Neural cell (in vitro differentiated cells): Measurements from ENCODE around the gene AKAP9. TPM values are rescaled to one million over a fixed set of nuclear protein-coding genes. Genes with fewer than 3 reads are reported as not detected.

Experiments used
- H2AFZ ChIP-seq: fragments of 200-600, 300-800 bp; sonication (generic), shearing (Covaris generic); 2 replicates; pipeline ENCODE4 v1.6.0; 2014; ENCODE audit warnings: low read depth, mild to moderate bottlenecking, antibody characterized with exemption, low read length, moderate library complexity
- H3F3A ChIP-seq: fragments of 200-600 bp; shearing (Covaris generic); 2 replicates; pipeline ENCODE4 v1.6.1; 2016; ENCODE audit warnings: mild to moderate bottlenecking, moderate library complexity, mixed read lengths, antibody characterized with exemption, low read length; ENCODE audit not compliant: insufficient read depth, poor library complexity, severe bottlenecking
- H3K27ac ChIP-seq: fragments of 200-600, 300-800 bp; sonication (generic), shearing (Covaris generic); 2 replicates; pipeline ENCODE4 v1.5.1; 2014; ENCODE audit warnings: mild to moderate bottlenecking, low read length, moderate library complexity
- H3K27me3 ChIP-seq: fragments of 300-800, 200-600 bp; sonication (generic), shearing (Covaris generic); 2 replicates; pipeline ENCODE4 v1.6.0; 2014; ENCODE audit warnings: mild to moderate bottlenecking, low read depth, low read length, moderate library complexity; ENCODE audit not compliant: insufficient read depth
- H3K36me3 ChIP-seq: fragments of 300-800, 200-600 bp; sonication (generic), shearing (Covaris generic); 2 replicates; pipeline ENCODE4 v1.5.1; 2014; ENCODE audit warnings: mild to moderate bottlenecking, antibody characterized with exemption, low read length, moderate library complexity; ENCODE audit not compliant: insufficient read depth
- H3K4me2 ChIP-seq: fragments of 300-800, 200-600 bp; sonication (generic), shearing (Covaris generic); 2 replicates; pipeline ENCODE4 v1.6.0; 2014; ENCODE audit warnings: mild to moderate bottlenecking, low read length
- H3K4me3 ChIP-seq: fragments of 300-800, 200-600 bp; sonication (generic), shearing (Covaris generic); 2 replicates; pipeline ENCODE4 v1.5.1; 2014; ENCODE audit warnings: mild to moderate bottlenecking, low read length, moderate library complexity
- H3K79me2 ChIP-seq: fragments of 200-600 bp; shearing (Covaris generic); replicated peaks from 2 replicates; pipeline ENCODE4 v1.6.0; 2014; ENCODE audit warnings: mild to moderate bottlenecking, low read length, moderate library complexity; ENCODE audit not compliant: insufficient read depth
- H3K9ac ChIP-seq: fragments of 300-800, 200-600 bp; sonication (generic), shearing (Covaris generic); 2 replicates; pipeline ENCODE4 v1.6.1; 2016; ENCODE audit warnings: mild to moderate bottlenecking, low read length, mixed read lengths
- H3K9me2 ChIP-seq: fragments of 200-600 bp; shearing (Covaris generic); 2 replicates; pipeline ENCODE4 v1.6.1; 2016; ENCODE audit warnings: mild to moderate bottlenecking, low read length, mixed read lengths; ENCODE audit not compliant: insufficient read depth
- H3K9me3 ChIP-seq: fragments of 200-600, 300-800 bp; sonication (generic), shearing (Covaris generic); 2 replicates; pipeline ENCODE4 v1.6.1; 2016; ENCODE audit warnings: mild to moderate bottlenecking, mixed run types, low read length, moderate library complexity, mixed read lengths
- H4K20me1 ChIP-seq: fragments of 200-600 bp; shearing (Covaris generic); 2 replicates; pipeline ENCODE4 v1.6.1; 2016; ENCODE audit warnings: mild to moderate bottlenecking, mixed run types; ENCODE audit not compliant: insufficient read depth
- EP300 ChIP-seq: fragments of 450-650 bp; conservative IDR thresholded peaks from 2 replicates; pipeline ENCODE4 v1.6.1; 2014; ENCODE audit warnings: antibody characterized with exemption, mild to moderate bottlenecking, moderate library complexity; ENCODE audit not compliant: poor library complexity, severe bottlenecking
- EZH2 ChIP-seq: fragments of 200-600, 300-800 bp; shearing (Covaris generic), sonication (generic); IDR thresholded peaks from 2 replicates; pipeline ENCODE4 v1.6.1; 2014; ENCODE audit warnings: antibody characterized with exemption, low read length, borderline replicate concordance, mild to moderate bottlenecking; ENCODE audit not compliant: insufficient read depth, poor library complexity, severe bottlenecking
- MXI1 ChIP-seq: fragments of 450-650 bp; conservative IDR thresholded peaks from 2 replicates; pipeline ENCODE4 v1.6.1; 2014; ENCODE audit warnings: antibody characterized with exemption, mild to moderate bottlenecking; ENCODE audit not compliant: poor library complexity, severe bottlenecking
- POLR2AphosphoS5 ChIP-seq: IDR thresholded peaks from 2 replicates; pipeline ENCODE4 v1.6.1; 2012
- RAD21 ChIP-seq: fragments of 450-650 bp; conservative IDR thresholded peaks from 2 replicates; pipeline ENCODE4 v1.6.1; 2014; ENCODE audit warnings: antibody characterized with exemption, mild to moderate bottlenecking, moderate library complexity
- SMC3 ChIP-seq: fragments of 450-650 bp; conservative IDR thresholded peaks from 2 replicates; pipeline ENCODE4 v1.6.1; 2014; ENCODE audit warnings: antibody characterized with exemption, mild to moderate bottlenecking, moderate library complexity; ENCODE audit not compliant: poor library complexity
- TAF1 ChIP-seq: IDR thresholded peaks from 2 replicates; pipeline ENCODE4 v1.6.1; 2012; ENCODE audit warnings: low read depth
- polyA plus RNA-seq: library from polyadenylated mRNA; depleted of rRNA; stranded (reverse); fragments of >200 nt; gene quantifications from 2 replicates; pipeline ENCODE4 v1.2.3, GENCODE V29; 2014
- TF ChIP-seq, protein P1 (sequence below): fragments of 450-650 bp; IDR thresholded peaks from 2 replicates; pipeline ENCODE4 v1.5.1; 2014; ENCODE audit warnings: antibody characterized with exemption, mild to moderate bottlenecking, moderate library complexity; ENCODE audit not compliant: poor library complexity, severe bottlenecking
- TF ChIP-seq, protein P2 (sequence below): IDR thresholded peaks from 2 replicates; pipeline ENCODE4 v1.6.1; 2012; ENCODE audit warnings: borderline replicate concordance

The AKAP9 gene
- polyA plus RNA-seq, 1 donor from 2014 or later: 120 TPM

DNA sequence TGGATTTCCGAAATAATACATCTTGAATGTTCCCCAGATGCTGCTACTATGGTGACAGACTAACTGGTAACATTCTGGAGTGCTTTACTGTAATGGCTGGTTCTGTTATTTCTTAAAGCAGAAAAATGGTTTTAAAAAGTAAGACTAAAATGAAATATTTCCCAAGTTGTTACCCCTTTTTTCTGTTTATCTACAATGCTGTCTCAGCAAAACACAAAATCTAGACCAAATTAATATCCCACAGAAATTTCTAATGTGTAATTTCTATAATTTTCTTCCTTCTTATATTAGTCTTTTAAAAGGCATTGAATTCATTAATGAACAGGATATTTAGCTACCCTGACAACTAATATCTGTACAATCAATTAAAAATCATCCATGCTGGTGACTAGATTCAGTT lies 41.1 kb upstream of the AKAP9 start:
- H3K27ac ChIP-seq: no peak overlapping the region
- H3K36me3 ChIP-seq: no peaks in the 10 kb centered on the region
- no peaks in the 10 kb centered on the region for H3K27me3 ChIP-seq
- no peak overlapping the region for H3K9ac ChIP-seq
- no peaks in the 10 kb centered on the region for H3K9me3 ChIP-seq
- no peaks in the 10 kb centered on the region for H4K20me1 ChIP-seq
- TF ChIP-seq EP300: no peak
- TF ChIP-seq, protein P1, sequence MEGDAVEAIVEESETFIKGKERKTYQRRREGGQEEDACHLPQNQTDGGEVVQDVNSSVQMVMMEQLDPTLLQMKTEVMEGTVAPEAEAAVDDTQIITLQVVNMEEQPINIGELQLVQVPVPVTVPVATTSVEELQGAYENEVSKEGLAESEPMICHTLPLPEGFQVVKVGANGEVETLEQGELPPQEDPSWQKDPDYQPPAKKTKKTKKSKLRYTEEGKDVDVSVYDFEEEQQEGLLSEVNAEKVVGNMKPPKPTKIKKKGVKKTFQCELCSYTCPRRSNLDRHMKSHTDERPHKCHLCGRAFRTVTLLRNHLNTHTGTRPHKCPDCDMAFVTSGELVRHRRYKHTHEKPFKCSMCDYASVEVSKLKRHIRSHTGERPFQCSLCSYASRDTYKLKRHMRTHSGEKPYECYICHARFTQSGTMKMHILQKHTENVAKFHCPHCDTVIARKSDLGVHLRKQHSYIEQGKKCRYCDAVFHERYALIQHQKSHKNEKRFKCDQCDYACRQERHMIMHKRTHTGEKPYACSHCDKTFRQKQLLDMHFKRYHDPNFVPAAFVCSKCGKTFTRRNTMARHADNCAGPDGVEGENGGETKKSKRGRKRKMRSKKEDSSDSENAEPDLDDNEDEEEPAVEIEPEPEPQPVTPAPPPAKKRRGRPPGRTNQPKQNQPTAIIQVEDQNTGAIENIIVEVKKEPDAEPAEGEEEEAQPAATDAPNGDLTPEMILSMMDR: no peak
- no peak for TF ChIP-seq MXI1
- no peak for TF ChIP-seq POLR2AphosphoS5
- no peak for TF ChIP-seq EZH2
- no peak for TF ChIP-seq SMC3
- TF ChIP-seq TAF1: no peak
- TF ChIP-seq, protein P2, sequence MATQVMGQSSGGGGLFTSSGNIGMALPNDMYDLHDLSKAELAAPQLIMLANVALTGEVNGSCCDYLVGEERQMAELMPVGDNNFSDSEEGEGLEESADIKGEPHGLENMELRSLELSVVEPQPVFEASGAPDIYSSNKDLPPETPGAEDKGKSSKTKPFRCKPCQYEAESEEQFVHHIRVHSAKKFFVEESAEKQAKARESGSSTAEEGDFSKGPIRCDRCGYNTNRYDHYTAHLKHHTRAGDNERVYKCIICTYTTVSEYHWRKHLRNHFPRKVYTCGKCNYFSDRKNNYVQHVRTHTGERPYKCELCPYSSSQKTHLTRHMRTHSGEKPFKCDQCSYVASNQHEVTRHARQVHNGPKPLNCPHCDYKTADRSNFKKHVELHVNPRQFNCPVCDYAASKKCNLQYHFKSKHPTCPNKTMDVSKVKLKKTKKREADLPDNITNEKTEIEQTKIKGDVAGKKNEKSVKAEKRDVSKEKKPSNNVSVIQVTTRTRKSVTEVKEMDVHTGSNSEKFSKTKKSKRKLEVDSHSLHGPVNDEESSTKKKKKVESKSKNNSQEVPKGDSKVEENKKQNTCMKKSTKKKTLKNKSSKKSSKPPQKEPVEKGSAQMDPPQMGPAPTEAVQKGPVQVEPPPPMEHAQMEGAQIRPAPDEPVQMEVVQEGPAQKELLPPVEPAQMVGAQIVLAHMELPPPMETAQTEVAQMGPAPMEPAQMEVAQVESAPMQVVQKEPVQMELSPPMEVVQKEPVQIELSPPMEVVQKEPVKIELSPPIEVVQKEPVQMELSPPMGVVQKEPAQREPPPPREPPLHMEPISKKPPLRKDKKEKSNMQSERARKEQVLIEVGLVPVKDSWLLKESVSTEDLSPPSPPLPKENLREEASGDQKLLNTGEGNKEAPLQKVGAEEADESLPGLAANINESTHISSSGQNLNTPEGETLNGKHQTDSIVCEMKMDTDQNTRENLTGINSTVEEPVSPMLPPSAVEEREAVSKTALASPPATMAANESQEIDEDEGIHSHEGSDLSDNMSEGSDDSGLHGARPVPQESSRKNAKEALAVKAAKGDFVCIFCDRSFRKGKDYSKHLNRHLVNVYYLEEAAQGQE: no peak
- TF ChIP-seq RAD21: no peak
- H3K79me2 ChIP-seq: no peaks in the 10 kb centered on the region
- no peak overlapping the region for H3K4me2 ChIP-seq
- no peak overlapping the region for H2AFZ ChIP-seq
- no peak overlapping the region for H3K4me3 ChIP-seq
- H3F3A ChIP-seq: no peaks in the 10 kb centered on the region
- no peaks in the 10 kb centered on the region for H3K9me2 ChIP-seq

DNA sequence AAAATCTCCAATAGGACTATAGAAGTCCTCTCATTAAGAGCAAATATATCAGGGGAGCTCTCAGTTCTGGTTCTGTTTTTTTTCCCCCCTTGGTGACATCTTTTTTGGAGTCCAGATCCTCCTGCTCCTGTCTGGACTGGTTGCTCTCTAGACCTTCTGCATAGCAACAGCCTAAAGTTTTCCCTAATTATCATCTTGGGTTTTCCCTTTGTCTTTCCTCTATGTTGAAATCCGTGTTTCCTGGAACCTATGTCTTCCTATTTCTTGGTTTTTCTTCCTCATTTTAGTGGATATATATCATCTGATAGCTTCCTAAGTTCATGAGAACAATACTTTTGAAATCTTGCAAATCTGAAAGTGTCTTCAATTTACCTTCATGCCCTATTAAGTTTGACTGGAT lies 30.5 kb upstream of the AKAP9 start:
- H3K79me2 ChIP-seq: no peaks in the 10 kb centered on the region
- no peak overlapping the region for H3K27ac ChIP-seq
- H2AFZ ChIP-seq: no peak overlapping the region
- H3F3A ChIP-seq: no peaks in the 10 kb centered on the region
- H3K36me3 ChIP-seq: no peaks in the 10 kb centered on the region
- H3K4me2 ChIP-seq: no peak overlapping the region
- H3K9me3 ChIP-seq: no peaks in the 10 kb centered on the region
- no peak overlapping the region for H3K4me3 ChIP-seq
- no peaks in the 10 kb centered on the region for H3K27me3 ChIP-seq
- no peak for TF ChIP-seq EZH2
- H4K20me1 ChIP-seq: no peaks in the 10 kb centered on the region
- no peaks in the 10 kb centered on the region for H3K9me2 ChIP-seq
- H3K9ac ChIP-seq: no peak overlapping the region

DNA sequence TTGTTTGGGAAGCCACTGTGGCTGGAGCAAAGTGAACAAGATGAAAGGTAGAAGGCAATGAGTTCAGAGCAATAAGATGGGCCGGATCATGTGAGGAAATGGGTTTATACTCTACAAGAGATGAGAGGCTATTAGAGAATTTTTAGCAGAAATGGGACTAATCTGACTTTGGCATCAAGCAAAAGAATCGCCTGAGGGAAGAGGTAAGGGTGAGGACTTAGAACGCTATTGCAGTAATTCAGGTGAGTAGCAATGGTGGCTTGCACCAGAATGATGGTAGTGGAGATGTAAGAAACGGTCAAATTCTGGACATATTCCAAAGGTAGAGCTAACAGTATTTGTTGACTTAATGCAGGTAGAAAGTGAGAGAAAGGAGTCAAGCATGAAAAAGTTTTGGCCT lies 29.5 kb upstream of the AKAP9 start:
- Histone ChIP-seq H3K27ac (no peak overlapping the region), H3K9me2 (no peaks in the 10 kb centered on the region), H2AFZ (no peak overlapping the region), H3K4me2 (no peak overlapping the region), H3K9ac (no peak overlapping the region), H3K9me3 (no peaks in the 10 kb centered on the region), H3K79me2 (no peaks in the 10 kb centered on the region), H4K20me1 (no peaks in the 10 kb centered on the region), H3K36me3 (no peaks in the 10 kb centered on the region), H3K4me3 (no peak overlapping the region), H3F3A (no peaks in the 10 kb centered on the region), H3K27me3 (no peaks in the 10 kb centered on the region)
- TF ChIP-seq MXI1: no peak
- TF ChIP-seq RAD21: no peak
- TF ChIP-seq, protein P1: no peak
- TF ChIP-seq POLR2AphosphoS5: no peak
- TF ChIP-seq EP300: no peak
- TF ChIP-seq SMC3: no peak
- TF ChIP-seq, protein P2: no peak
- TF ChIP-seq TAF1: no peak
- no peak for TF ChIP-seq EZH2
